D721Med (cell line): Measurements from ENCODE around the gene ADISSP.

Experiments
- DNase-seq: peaks from one replicate; pipeline ENCODE4 v3.0.0; 2011; ENCODE audit warnings: low spot score; ENCODE audit not compliant: insufficient read length
- FAIRE-seq: peaks from 2 replicates; lab custom pipeline; 2011; peaks lifted over from hg19 to GRCh38; lab: Jason Lieb, UNC
- CTCF ChIP-seq: IDR thresholded peaks from 2 replicates; pipeline ENCODE4 v1.5.1; 2012; ENCODE audit warnings: mild to moderate bottlenecking, control low read depth; ENCODE audit not compliant: insufficient read depth; ENCODE audit errors: missing control alignments

ADISSP gene

DNA sequence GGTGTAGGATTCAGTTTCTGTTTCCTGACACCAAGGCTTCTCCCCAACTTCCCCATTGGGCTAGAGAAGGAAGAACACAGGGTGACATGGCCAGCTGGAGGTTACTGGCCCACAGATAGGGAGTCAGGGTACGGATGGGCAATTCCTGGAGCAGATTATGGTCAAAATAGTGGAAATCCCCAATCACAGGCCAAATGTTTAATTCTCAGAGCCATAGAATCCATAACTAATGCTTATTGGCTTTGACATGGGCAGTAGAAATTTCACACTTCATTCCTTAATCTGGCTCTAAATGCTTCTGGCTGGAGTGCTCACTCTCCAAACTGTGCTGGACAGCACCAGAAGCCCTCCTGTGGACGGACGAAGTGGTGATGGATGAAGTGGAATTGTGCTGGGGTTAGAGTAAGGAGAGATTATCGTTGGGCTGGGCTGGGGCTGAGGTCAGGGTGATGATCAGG lies 56.0 kb downstream of the ADISSP start:
- DNase-seq (no peak), FAIRE-seq (no peak)
- no peak for TF ChIP-seq CTCF

- peak; percentile 66 for TF ChIP-seq CTCF
- DNase-seq (peak; percentile 42), FAIRE-seq (no peak)
Measured at GRCh38 chr20:3710703-3711483, 56.7 kb downstream of the ADISSP start.

- TF ChIP-seq CTCF, result no peak
- DNase-seq (no peak), FAIRE-seq (no peak)
Measured at GRCh38 chr20:3710011-3710466, 57.5 kb downstream of the ADISSP start.

DNA sequence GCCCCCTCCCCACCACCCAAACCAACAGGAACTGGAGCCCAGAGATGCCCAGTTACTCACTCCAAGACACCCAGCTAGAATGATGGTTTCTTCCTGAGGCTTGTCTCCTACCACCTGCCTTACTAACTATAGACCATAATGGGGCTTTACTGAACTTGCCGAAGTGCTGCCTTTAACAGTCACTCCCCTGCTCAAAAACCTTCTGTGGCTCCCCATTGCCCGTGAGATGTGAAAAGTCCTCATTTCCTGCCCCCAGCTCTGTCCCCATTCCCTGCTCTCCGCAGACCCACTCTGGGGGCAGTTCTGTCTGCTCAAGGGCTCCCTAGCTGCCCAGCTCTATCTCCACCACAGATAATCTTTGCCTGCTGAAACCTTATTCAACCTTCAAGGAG lies 60.0 kb downstream of the ADISSP start:
- DNase-seq (no peak), FAIRE-seq (no peak)
- no peak for TF ChIP-seq CTCF

- TF ChIP-seq CTCF, result no peak
- DNase-seq (no peak), FAIRE-seq (no peak)
Measured at GRCh38 chr20:3706774-3707507, 60.6 kb downstream of the ADISSP start.

GRCh38 chr20:3705970-3706739 lies 61.4 kb downstream of the ADISSP start:
- no peak for FAIRE-seq
- no peak for DNase-seq
- TF ChIP-seq CTCF, result no peak
